SK-N-SH (cell line): ENCODE measurements around the gene CAMK4. TPM values are rescaled to one million over a fixed set of nuclear protein-coding genes. Genes with fewer than 3 reads are reported as not detected.

ENCODE experiments used
- CTCF ChIA-PET: fragments of 300-600, 350-600 bp; formaldehyde crosslinking; extraction: SDS; loops from one replicate; lab custom pipeline; 2021; lab: Yijun Ruan, JAX
- POLR2A ChIA-PET: fragments of 350-600 bp; sonication (Branson Sonifier 250); formaldehyde crosslinking; extraction: SDS; loops from one replicate; lab custom pipeline; 2020; ENCODE audit warnings: antibody characterized with exemption, inconsistent platforms; lab: Yijun Ruan, JAX
- DNase-seq: peaks from one replicate; pipeline ENCODE4 v3.0.0; 2012
- H2AFZ ChIP-seq: fragments of 200-600 bp; sonication (generic); 2 replicates; pipeline ENCODE4 v1.8.1; 2016; ENCODE audit warnings: antibody characterized with exemption, mild to moderate bottlenecking, low read depth
- H3F3A ChIP-seq: fragments of 200-600 bp; sonication (generic); replicated peaks from 2 replicates; pipeline ENCODE3; 2016; ENCODE audit warnings: antibody characterized with exemption, mild to moderate bottlenecking; ENCODE audit not compliant: insufficient read depth
- H3K27ac ChIP-seq, 2 experiments: fragments of 200-500 bp in 1 of 2; fragments of 200-600 bp in 1 of 2; sonication (Bioruptor generic) in 1 of 2; sonication (generic), shearing (Covaris generic) in 1 of 2; 2 replicates each; pipeline versions ENCODE4 v1.5.1 to v1.6.1; 2014 to 2016; ENCODE audit warnings: low read depth in 2 of 2, inconsistent platforms in 1 of 2, low read length in 1 of 2, mild to moderate bottlenecking in 1 of 2, mixed read lengths in 1 of 2
- H3K27me3 ChIP-seq: fragments of 200-600 bp; sonication (generic), shearing (Covaris generic); 2 replicates; pipeline ENCODE4 v1.6.1; 2016; ENCODE audit warnings: mixed run types; ENCODE audit not compliant: insufficient read depth
- H3K36me3 ChIP-seq, 2 experiments: fragments of 200-500 bp in 1 of 2; fragments of 200-600 bp in 1 of 2; sonication (Bioruptor generic) in 1 of 2; sonication (generic) in 1 of 2; replicated peaks in 1 of 2; 2 replicates each; pipeline versions ENCODE3 to v1.5.1; 2014 to 2016; ENCODE audit warnings: low read length in 1 of 2, mild to moderate bottlenecking in 1 of 2; ENCODE audit not compliant: insufficient read depth in 2 of 2, control insufficient read depth in 1 of 2
- H3K4me1 ChIP-seq, 2 experiments: fragments of 200-500 bp in 1 of 2; fragments of 200-600 bp in 1 of 2; sonication (Bioruptor generic) in 1 of 2; sonication (generic), shearing (Covaris generic) in 1 of 2; 2 replicates each; pipeline versions ENCODE4 v1.5.1 to v1.6.1; 2014 to 2016; ENCODE audit warnings: low read depth in 1 of 2, low read length in 1 of 2, mixed run types in 1 of 2; ENCODE audit not compliant: insufficient read depth in 2 of 2, control insufficient read depth in 1 of 2
- H3K4me2 ChIP-seq: fragments of 200-600 bp; sonication (generic), shearing (Covaris generic); 2 replicates; pipeline ENCODE4 v1.6.1; 2017; ENCODE audit warnings: mixed run types
- H3K4me3 ChIP-seq, 2 experiments: fragments of 200-500 bp in 1 of 2; fragments of 200-600 bp in 1 of 2; sonication (Bioruptor generic) in 1 of 2; sonication (generic), shearing (Covaris generic) in 1 of 2; 2 replicates each; pipeline versions ENCODE4 v1.5.1 to v1.8.1; 2014 to 2016; ENCODE audit warnings: low read depth in 2 of 2, inconsistent platforms in 1 of 2, low read length in 1 of 2, mild to moderate bottlenecking in 1 of 2, mixed read lengths in 1 of 2, moderate library complexity in 1 of 2
- H3K79me2 ChIP-seq: fragments of 200-600 bp; sonication (generic); 2 replicates; pipeline ENCODE4 v1.8.1; 2017; ENCODE audit warnings: mild to moderate bottlenecking; ENCODE audit not compliant: insufficient read depth
- H3K9ac ChIP-seq: fragments of 200-600 bp; sonication (generic); 2 replicates; pipeline ENCODE4 v1.6.1; 2017; ENCODE audit warnings: mixed run types
- H3K9me2 ChIP-seq: fragments of 200-600 bp; sonication (generic); 2 replicates; pipeline ENCODE4 v1.6.1; 2017; ENCODE audit warnings: mixed run types
- H3K9me3 ChIP-seq: fragments of 200-600 bp; sonication (generic); 2 replicates; pipeline ENCODE4 v1.6.1; 2017; ENCODE audit warnings: mixed run types, mild to moderate bottlenecking, moderate library complexity
- H4K20me1 ChIP-seq: fragments of 200-600 bp; sonication (generic); 2 replicates; pipeline ENCODE4 v1.6.1; 2017; ENCODE audit warnings: mild to moderate bottlenecking, mixed run types; ENCODE audit not compliant: insufficient read depth
- CHD2 ChIP-seq: fragments of 150-350 bp; IDR thresholded peaks from 2 replicates; pipeline ENCODE4 v1.6.1; 2018; ENCODE audit warnings: low read length; ENCODE audit not compliant: partially characterized antibody
- CTCF ChIP-seq: fragments of 200-600 bp; sonication (generic); IDR thresholded peaks from 2 replicates; pipeline ENCODE4 v1.6.1; 2017; ENCODE audit warnings: antibody characterized with exemption, mild to moderate bottlenecking, moderate library complexity
- ELF1 ChIP-seq: IDR thresholded peaks from 2 replicates; pipeline ENCODE4 v1.4.0; 2012
- EP300 ChIP-seq, 2 experiments: IDR thresholded peaks; 2 replicates each; pipeline versions ENCODE4 v1.4.0 to v1.6.1; 2012; ENCODE audit warnings: borderline replicate concordance in 1 of 2, low read depth in 1 of 2, low read length in 1 of 2
- FOXJ3 ChIP-seq: sonication (generic); formaldehyde crosslinking; IDR thresholded peaks from 2 replicates; pipeline ENCODE4 v1.5.1; 2020; ENCODE audit warnings: mild to moderate bottlenecking, missing genetic modification reagents
- GABPA ChIP-seq: IDR thresholded peaks from 2 replicates; pipeline ENCODE4 v1.4.0; 2012; ENCODE audit warnings: low read depth, mild to moderate bottlenecking
- JUND ChIP-seq: IDR thresholded peaks from 2 replicates; pipeline ENCODE4 v1.4.0; 2012
- MXI1 ChIP-seq: IDR thresholded peaks from 2 replicates; pipeline ENCODE4 v1.6.1; 2012; ENCODE audit warnings: mild to moderate bottlenecking, low read depth, low read length, improper control_type of control experiment
- RCOR1 ChIP-seq: fragments of 150-350 bp; IDR thresholded peaks from 2 replicates; pipeline ENCODE4 v1.6.1; 2017; ENCODE audit warnings: antibody characterized with exemption, low read length
- RFX5 ChIP-seq: IDR thresholded peaks from 2 replicates; pipeline ENCODE4 v1.6.1; 2012; ENCODE audit warnings: mild to moderate bottlenecking, improper control_type of control experiment, low read length
- RXRA ChIP-seq: IDR thresholded peaks from 2 replicates; pipeline ENCODE4 v1.4.0; 2012; ENCODE audit warnings: low read depth, mild to moderate bottlenecking, borderline replicate concordance
- SMC3 ChIP-seq: IDR thresholded peaks from 2 replicates; pipeline ENCODE4 v1.6.1; 2012; ENCODE audit warnings: low read depth, low read length, improper control_type of control experiment
- TAF1 ChIP-seq: IDR thresholded peaks from 2 replicates; pipeline ENCODE4 v1.6.1; 2012; ENCODE audit warnings: low read depth, mild to moderate bottlenecking, low read length, moderate library complexity, borderline replicate concordance
- TCF12 ChIP-seq: IDR thresholded peaks from 2 replicates; pipeline ENCODE4 v1.4.0; 2012
- TEAD4 ChIP-seq: IDR thresholded peaks from 2 replicates; pipeline ENCODE4 v1.4.0; 2012; ENCODE audit warnings: mild to moderate bottlenecking, borderline replicate concordance; ENCODE audit not compliant: insufficient read depth
- YY1 ChIP-seq: IDR thresholded peaks from 2 replicates; pipeline ENCODE4 v1.4.0; 2012; ENCODE audit warnings: low read depth, mild to moderate bottlenecking
- WGBS: methylation state at CpG from one replicate; pipeline ENCODE4 v1.1.6; 2017; ENCODE audit warnings: low lambda C conversion rate; 5-methylcytosine and 5-hydroxymethylcytosine counted together
- polyA plus RNA-seq, 3 experiments: library from polyadenylated mRNA; depleted of rRNA; stranded (reverse); fragments of >200 nt; gene quantifications; 2 replicates each; pipeline ENCODE4 v1.2.3, GENCODE V29; 2012
- TF ChIP-seq, protein P1 (sequence below): IDR thresholded peaks from 2 replicates; pipeline ENCODE4 v1.4.0; 2012; ENCODE audit warnings: low read depth, borderline replicate concordance
- TF ChIP-seq, protein P2 (sequence below): IDR thresholded peaks from 2 replicates; pipeline ENCODE4 v1.4.0; 2012; ENCODE audit warnings: low read depth, borderline replicate concordance

Gene CAMK4
- polyA plus RNA-seq, 1 of the 3 experiments (the other 2 are of a cell fraction) = 4.1 TPM

DNA sequence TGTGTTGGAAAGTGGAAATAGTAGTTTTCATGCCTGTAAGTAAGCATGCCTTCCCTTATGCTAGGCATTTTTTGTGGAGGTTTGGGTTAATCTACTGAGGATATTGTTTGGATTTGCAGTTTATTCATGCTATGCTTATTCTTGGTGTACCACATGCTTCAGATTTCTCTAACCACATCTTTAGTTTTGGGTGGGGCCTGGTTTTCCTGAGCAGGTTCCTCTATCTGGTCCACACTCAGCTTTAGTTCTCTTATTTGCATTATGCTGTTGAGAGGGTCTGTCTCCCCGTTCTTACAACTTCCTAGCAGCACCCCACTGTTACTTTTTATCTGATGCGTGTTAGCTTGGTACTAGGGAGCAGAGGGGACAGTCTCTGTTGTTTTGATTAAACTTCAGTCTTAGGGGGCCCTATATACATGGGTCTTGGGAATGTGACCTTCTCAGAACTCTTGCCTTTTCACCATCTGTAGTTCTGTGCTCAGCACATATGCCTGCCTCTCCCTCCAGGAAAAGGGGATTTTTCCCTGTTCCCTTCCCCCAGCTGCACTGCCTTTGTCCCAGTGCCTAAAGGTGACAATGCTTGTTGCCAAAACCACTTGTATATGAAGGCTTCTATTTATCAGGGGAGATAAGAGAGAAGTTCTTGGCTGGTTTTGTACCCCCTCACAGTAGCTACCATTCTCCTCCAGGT is 10.0 kb upstream of the CAMK4 start:
- H3K4me1 ChIP-seq = no peaks in the 10 kb centered on the region
- ChIA-PET POLR2A (no interaction called here), CTCF (no interaction called here)
- H3K4me3 ChIP-seq = no peak overlapping the region
- DNase-seq = no peak
- H3F3A ChIP-seq = no peaks in the 10 kb centered on the region
- no peaks in the 10 kb centered on the region for H3K9me3 ChIP-seq
- no peaks in the 10 kb centered on the region for H3K9me2 ChIP-seq
- H3K27me3 ChIP-seq = no peaks in the 10 kb centered on the region
- no peak overlapping the region for H3K9ac ChIP-seq
- no peak for TF ChIP-seq ELF1
- TF ChIP-seq SMC3 = no peak
- no peak for TF ChIP-seq RFX5
- no peak for TF ChIP-seq JUND
- TF ChIP-seq TEAD4 = no peak
- TF ChIP-seq GABPA = no peak
- 69% methylated on average over 2 of the region's 2 CpGs for WGBS
- H3K4me2 ChIP-seq = no peak overlapping the region
- H3K79me2 ChIP-seq = no peaks in the 10 kb centered on the region
- no peaks in the 10 kb centered on the region for H4K20me1 ChIP-seq
- no peaks in the 10 kb centered on the region for H3K36me3 ChIP-seq
- H3K27ac ChIP-seq = no peak overlapping the region
- H2AFZ ChIP-seq = no peak overlapping the region

DNA sequence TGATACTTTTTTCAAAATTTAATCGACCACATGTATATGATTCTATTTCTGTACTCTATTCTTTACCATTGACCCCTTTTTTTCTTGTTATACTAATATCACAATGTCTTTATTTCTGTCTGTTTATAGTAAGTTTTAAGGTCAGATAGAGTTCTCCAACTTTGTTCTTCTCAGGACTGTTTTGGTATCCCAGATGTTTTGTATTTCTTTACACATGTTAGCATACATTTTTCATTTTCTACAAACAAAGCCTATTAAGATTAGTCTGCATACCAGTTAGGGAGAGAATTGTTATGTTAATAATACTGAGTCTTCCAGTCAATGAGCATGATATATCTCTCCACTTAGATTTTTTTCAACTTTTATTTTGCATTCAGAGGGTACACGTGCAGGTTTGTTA is 8.2 kb upstream of the CAMK4 start:
- CTCF ChIA-PET = interaction anchor here (0.6 to 1.1 kb wide), 2 partner anchors 72 to 589 kb away, joined by 3 to 4 read pairs; no protein-coding TSS in a partner anchor
- POLR2A ChIA-PET = no interaction called here
- Histone ChIP-seq H3K9me3 (no peaks in the 10 kb centered on the region), H3K27ac (no peak overlapping the region), H3K9me2 (no peaks in the 10 kb centered on the region), H3K4me3 (no peak overlapping the region), H3K4me2 (no peak overlapping the region), H3K4me1 (no peaks in the 10 kb centered on the region), H3K9ac (no peak overlapping the region), H3K36me3 (no peaks in the 10 kb centered on the region), H2AFZ (no peak overlapping the region), H3K27me3 (no peaks in the 10 kb centered on the region), H4K20me1 (no peaks in the 10 kb centered on the region), H3K79me2 (no peaks in the 10 kb centered on the region), H3F3A (no peaks in the 10 kb centered on the region)
- 74% methylated on average over 2 of the region's 2 CpGs for WGBS
- TF ChIP-seq TCF12 = no peak
- no peak for DNase-seq

DNA sequence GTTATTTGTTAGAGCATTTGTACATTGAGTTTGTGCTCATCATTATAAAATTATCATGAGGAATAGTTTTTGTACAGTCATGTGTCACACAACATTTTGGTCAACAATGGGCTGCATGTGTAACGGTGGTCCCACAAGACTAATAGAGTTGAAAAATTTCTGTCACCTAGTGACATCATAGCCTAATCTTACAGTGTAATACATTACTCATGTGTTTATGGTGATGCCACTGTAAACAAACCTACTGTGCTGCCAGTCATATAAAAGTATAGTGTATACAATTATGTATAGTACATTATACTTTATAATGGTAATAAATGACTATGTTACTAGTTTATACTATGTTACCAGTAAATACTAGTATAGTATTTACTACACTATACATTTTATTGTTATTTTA is 3.0 kb upstream of the CAMK4 start:
- Histone ChIP-seq H3K36me3 (no peaks in the 10 kb centered on the region), H3K9me3 (no peaks in the 10 kb centered on the region), H3K9me2 (no peaks in the 10 kb centered on the region), H3K4me2 (no peak overlapping the region), H4K20me1 (no peaks in the 10 kb centered on the region), H2AFZ (no peak overlapping the region), H3K27me3 (no peaks in the 10 kb centered on the region), H3F3A (peaks cover 4% of the 10 kb centered on the region), H3K27ac (no peak overlapping the region), H3K79me2 (no peaks in the 10 kb centered on the region), H3K4me3 (no peak overlapping the region), H3K9ac (no peak overlapping the region), H3K4me1 (peaks cover 0 to 5% of the 10 kb centered on the region in 2 experiments; a peak in 2 of 4 replicates)
- ChIA-PET POLR2A (no interaction called here), CTCF (interaction anchor here (1.6 to 3.1 kb wide), 3 partner anchors 23 to 310 kb away, joined by 3 to 10 read pairs (median 8); no protein-coding TSS in a partner anchor)
- no peak for DNase-seq
- WGBS = 89% methylated on average over 1 of the region's 1 CpG
- TF ChIP-seq JUND (no peak), SMC3 (no peak), TAF1 (no peak), CHD2 (no peak), CTCF (no peak), TCF12 (no peak), YY1 (no peak), FOXJ3 (no peak), TEAD4 (no peak), RCOR1 (no peak), EP300 (IDR thresholded peaks at IDR 0.05; ENCODE audit: borderline replicate concordance in 1 of 2, low read depth in 1 of 2, low read length in 1 of 2) (no peak), GABPA (no peak), MXI1 (no peak), RXRA (no peak)
- TF ChIP-seq, protein P1, sequence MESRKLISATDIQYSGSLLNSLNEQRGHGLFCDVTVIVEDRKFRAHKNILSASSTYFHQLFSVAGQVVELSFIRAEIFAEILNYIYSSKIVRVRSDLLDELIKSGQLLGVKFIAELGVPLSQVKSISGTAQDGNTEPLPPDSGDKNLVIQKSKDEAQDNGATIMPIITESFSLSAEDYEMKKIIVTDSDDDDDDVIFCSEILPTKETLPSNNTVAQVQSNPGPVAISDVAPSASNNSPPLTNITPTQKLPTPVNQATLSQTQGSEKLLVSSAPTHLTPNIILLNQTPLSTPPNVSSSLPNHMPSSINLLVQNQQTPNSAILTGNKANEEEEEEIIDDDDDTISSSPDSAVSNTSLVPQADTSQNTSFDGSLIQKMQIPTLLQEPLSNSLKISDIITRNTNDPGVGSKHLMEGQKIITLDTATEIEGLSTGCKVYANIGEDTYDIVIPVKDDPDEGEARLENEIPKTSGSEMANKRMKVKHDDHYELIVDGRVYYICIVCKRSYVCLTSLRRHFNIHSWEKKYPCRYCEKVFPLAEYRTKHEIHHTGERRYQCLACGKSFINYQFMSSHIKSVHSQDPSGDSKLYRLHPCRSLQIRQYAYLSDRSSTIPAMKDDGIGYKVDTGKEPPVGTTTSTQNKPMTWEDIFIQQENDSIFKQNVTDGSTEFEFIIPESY = no peak
- TF ChIP-seq, protein P2, sequence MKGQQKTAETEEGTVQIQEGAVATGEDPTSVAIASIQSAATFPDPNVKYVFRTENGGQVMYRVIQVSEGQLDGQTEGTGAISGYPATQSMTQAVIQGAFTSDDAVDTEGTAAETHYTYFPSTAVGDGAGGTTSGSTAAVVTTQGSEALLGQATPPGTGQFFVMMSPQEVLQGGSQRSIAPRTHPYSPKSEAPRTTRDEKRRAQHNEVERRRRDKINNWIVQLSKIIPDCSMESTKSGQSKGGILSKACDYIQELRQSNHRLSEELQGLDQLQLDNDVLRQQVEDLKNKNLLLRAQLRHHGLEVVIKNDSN = no peak
